AG04450 (cell line): ENCODE results near the gene AQP12B. TPM values are rescaled to one million over a fixed set of nuclear protein-coding genes. Genes with fewer than 3 reads are reported as not detected.

Source experiments
- CTCF ChIA-PET: fragments of 300-600, 350-600 bp; formaldehyde crosslinking; extraction: SDS; loops from one replicate; lab custom pipeline; 2022; ENCODE audit warnings: antibody characterized with exemption, inconsistent platforms; lab: Charles Lee
- POLR2A ChIA-PET: fragments of 350-600 bp; formaldehyde crosslinking; extraction: SDS; loops from one replicate; lab custom pipeline; 2021; ENCODE audit warnings: antibody characterized with exemption, inconsistent platforms; lab: Yijun Ruan, JAX
- DNase-seq: peaks from one replicate; pipeline ENCODE4 v3.0.0-alpha.2; 2011; ENCODE audit warnings: low read depth, low spot score
- H3K27ac ChIP-seq: one replicate; pipeline ENCODE4 v1.5.1; 2012; ENCODE audit warnings: low read depth, low read length, control low read depth
- H3K27me3 ChIP-seq: one replicate; pipeline ENCODE4 v1.6.0; 2012; ENCODE audit warnings: low read length; ENCODE audit not compliant: control insufficient read depth, insufficient read depth
- H3K4me3 ChIP-seq: 2 replicates; pipeline ENCODE4 v1.5.1; 2011; ENCODE audit warnings: mild to moderate bottlenecking, low read depth, low read length, control low read depth
- H3K9me3 ChIP-seq: 2 replicates; pipeline ENCODE4 v1.5.1; 2012; ENCODE audit warnings: low read length; ENCODE audit not compliant: control insufficient read depth, insufficient read depth
- CTCF ChIP-seq: IDR thresholded peaks from 2 replicates; pipeline ENCODE4 v1.5.1; 2011; ENCODE audit warnings: low read depth, low read length, control low read depth, inconsistent platforms
- polyA plus RNA-seq: library from polyadenylated mRNA; depleted of rRNA; stranded (reverse); fragments of >200 nt; gene quantifications from 2 replicates; pipeline ENCODE4 v1.2.3, GENCODE V29; 2011

AQP12B gene
- polyA plus RNA-seq, 1 experiment: not detected

- Histone ChIP-seq H3K27me3 (peaks cover 22% of the 10 kb centered on the region), H3K4me3 (no peak overlapping the region), H3K9me3 (no peaks in the 10 kb centered on the region; the same call in 1 of the 2 replicates), H3K27ac (no peak overlapping the region)
- no peak for TF ChIP-seq CTCF
- CTCF ChIA-PET: no interaction called here
- POLR2A ChIA-PET: no interaction called here
- no peak for DNase-seq
Observed at GRCh38 chr2:240672076-240672700, 10.5 kb downstream of the AQP12B start.

- H3K27ac ChIP-seq: no peak overlapping the region
- CTCF ChIA-PET: no interaction called here
- H3K27me3 ChIP-seq: peaks cover 22% of the 10 kb centered on the region
- no peak for DNase-seq
- POLR2A ChIA-PET: no interaction called here
- H3K4me3 ChIP-seq: no peak overlapping the region
- no peaks in the 10 kb centered on the region; the same call in 1 of the 2 replicates for H3K9me3 ChIP-seq
- TF ChIP-seq CTCF: no peak
Observed at GRCh38 chr2:240670950-240671349, 11.7 kb downstream of the AQP12B start.

- no peak for DNase-seq
- H3K4me3 ChIP-seq: no peak overlapping the region
- TF ChIP-seq CTCF: no peak
- no peaks in the 10 kb centered on the region; the same call in 1 of the 2 replicates for H3K9me3 ChIP-seq
- H3K27ac ChIP-seq: no peak overlapping the region
- peaks cover 22% of the 10 kb centered on the region for H3K27me3 ChIP-seq
- POLR2A ChIA-PET: no interaction called here
- CTCF ChIA-PET: no interaction called here
Observed at GRCh38 chr2:240670402-240670801, 12.3 kb downstream of the AQP12B start.

GRCh38 chr2:240664622-240665021 is 18.1 kb downstream of the AQP12B start:
- TF ChIP-seq CTCF: no peak
- no peak for DNase-seq
- POLR2A ChIA-PET: no interaction called here
- CTCF ChIA-PET: interaction anchor here (1.3 kb wide), 1 partner anchor 150 kb away, joined by 3 read pairs; no protein-coding TSS in a partner anchor
- Histone ChIP-seq H3K27me3 (no peaks in the 10 kb centered on the region), H3K27ac (no peak overlapping the region), H3K4me3 (no peak overlapping the region), H3K9me3 (no peaks in the 10 kb centered on the region)

GRCh38 chr2:240663546-240664190 is 19.0 kb downstream of the AQP12B start:
- Histone ChIP-seq H3K4me3 (no peak overlapping the region), H3K9me3 (no peaks in the 10 kb centered on the region), H3K27ac (no peak overlapping the region), H3K27me3 (no peaks in the 10 kb centered on the region)
- POLR2A ChIA-PET: no interaction called here
- CTCF ChIA-PET: interaction anchor here (1.3 kb wide), 1 partner anchor 150 kb away, joined by 3 read pairs; no protein-coding TSS in a partner anchor
- DNase-seq: no peak
- TF ChIP-seq CTCF: no peak
